SHP77 treated with DMSO at 0.1 percent for 48 hours (cell line): Measurements from ENCODE around the gene HGFAC.

Experiments used
- DNase-seq: peaks from one replicate; lab custom pipeline; 2025; lab: John Stamatoyannopoulos, UW

The HGFAC gene

DNA sequence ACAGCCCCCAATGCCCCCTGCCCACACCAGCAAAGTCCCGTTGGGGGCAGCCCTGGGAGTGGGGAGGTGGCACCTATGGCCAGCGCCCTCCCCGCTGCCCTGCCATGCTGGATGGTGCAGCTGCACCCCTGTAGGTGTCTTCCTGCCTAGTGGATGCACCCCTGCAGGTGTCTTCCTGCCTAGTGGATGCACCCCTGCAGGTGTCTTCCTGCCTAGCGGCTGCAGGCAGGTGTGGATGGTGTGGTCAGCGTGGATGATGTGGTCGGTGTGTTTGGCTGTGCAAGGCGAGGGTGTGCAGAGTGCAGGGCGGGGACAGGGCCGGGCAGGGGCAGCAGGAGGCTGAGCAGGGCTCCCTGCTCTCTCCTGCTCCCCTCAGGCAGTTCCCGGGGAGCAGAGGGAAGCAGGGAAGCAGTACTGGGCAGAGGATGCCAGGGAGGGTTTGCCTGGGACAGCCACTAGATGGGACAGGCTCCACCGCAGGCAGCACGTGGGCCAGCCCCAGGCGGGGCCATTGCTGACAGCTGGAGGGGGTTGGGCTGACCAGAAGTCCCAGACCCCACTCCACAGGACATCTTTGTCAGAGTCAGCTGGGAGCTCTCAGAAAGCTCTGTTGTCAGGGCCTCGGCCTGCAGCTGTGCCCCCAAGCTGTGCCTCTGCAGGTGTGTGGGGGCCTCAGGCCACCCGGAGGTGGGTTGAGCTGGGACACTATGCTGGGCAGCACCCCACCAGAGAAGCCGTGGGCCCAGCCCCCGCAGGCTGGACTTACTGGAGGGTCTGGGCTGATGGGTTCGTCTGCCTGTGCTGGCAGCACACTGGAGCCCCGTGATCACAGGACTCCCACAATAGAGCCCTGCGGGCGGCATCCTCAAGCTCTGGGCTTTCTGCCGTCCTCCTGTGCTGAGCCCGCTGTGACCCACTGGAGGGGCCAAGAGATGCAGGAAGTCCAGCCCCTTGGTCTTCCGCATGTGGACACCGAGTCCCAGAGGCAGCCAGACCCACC lies 45.1 kb downstream of the HGFAC start:
- no peak for DNase-seq

DNA sequence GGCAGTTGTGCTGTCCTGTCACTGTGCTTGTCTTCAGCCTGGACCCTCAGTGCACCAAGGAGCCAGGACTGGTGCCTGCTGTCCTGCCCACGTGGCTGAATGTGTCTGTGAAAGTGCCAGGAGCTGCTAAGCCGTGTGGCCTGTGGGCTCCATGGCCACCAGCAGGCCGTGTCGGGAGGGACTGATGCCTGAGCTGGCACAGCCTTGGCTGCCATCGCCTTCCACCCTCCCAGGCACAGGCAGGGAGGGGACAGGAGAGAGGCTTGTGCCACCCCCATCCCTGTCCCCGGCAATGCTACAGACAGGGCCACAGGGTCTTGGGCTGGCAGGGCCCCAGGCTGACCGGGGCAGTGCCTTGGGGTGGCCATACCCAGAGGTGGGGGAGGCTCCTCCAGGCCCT lies 46.1 kb downstream of the HGFAC start:
- DNase-seq = no peak

DNA sequence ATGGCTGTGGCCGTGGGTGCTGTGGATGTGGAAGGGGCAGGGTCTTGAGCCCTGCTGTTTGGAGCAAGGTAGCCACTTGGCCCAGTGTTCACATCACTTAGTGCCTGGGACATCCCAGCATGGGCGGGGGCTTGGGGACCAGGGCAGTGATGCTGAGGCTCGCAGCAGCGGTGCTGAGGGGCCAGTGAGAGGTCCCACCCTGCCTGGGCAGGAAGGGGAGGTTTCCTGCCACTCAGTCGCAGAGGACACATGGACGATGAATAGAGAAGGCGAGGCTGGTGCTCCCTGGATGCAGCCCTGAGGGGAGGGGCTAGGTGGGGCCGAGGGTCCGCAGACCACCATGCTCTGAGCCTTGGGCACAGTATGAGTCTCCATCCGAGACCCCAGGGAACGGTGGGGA lies 47.1 kb downstream of the HGFAC start:
- DNase-seq = no peak

DNA sequence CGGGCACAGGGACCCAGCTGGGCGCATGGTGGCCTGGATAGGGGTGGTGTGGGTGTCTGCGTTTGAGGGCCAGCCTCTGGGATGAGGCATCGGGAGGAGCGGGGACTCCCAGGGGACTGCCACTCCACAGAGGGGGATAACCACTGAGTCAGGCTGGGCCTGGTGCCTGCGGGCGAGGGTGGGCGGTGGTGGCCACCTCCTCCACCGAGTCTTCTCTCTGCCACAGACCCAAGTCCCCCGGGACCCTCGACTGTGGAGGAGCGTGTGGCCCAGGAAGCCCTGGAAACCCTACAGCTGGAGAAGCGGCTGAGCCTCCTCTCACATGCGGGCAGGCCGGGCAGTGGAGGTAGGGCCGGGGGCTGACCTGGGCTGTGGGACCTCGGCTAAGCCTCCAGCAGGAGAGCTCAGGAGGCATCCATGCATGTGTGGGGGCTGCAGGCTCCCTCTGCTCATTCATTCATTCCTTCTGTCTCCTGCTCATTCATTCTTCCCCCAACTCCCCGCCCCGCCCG lies 47.7 kb downstream of the HGFAC start:
- no peak for DNase-seq

DNA sequence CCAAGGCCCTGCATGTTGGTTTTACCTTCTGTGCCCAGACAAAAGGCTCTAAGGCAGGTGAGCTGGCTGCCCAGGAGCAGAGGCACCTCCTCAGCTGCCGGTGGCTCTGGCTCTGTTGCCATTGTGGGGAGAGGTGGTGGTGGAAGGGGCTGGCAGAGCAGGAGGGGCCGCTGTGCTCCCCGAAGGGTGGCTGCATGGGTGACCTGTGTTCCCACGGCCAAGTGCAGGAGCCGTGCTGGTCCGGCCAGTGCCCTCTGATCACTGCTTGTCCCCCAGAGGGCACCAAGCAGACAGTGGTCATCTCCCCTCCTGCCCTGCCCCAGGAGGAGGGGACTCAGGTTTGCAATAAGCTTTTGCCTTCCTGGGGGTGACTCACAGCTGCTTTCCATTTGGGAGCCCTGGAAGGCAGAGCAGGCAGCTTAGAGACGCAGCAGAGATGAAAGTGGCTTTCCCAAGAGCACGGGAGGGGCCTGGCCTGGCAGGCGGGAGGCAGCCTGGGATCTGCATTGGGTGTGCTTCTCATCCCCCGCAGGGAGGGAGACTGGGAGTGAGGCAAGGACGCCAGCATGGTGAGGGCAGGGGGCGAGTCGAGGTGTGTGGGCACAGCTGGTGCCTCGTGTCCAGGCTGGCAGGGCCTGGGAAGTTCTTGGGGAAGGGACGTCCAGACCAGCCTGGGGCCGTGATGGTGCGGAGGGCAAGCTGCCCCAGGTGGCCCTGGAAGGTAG lies 50.1 kb downstream of the HGFAC start:
- no peak for DNase-seq

DNA sequence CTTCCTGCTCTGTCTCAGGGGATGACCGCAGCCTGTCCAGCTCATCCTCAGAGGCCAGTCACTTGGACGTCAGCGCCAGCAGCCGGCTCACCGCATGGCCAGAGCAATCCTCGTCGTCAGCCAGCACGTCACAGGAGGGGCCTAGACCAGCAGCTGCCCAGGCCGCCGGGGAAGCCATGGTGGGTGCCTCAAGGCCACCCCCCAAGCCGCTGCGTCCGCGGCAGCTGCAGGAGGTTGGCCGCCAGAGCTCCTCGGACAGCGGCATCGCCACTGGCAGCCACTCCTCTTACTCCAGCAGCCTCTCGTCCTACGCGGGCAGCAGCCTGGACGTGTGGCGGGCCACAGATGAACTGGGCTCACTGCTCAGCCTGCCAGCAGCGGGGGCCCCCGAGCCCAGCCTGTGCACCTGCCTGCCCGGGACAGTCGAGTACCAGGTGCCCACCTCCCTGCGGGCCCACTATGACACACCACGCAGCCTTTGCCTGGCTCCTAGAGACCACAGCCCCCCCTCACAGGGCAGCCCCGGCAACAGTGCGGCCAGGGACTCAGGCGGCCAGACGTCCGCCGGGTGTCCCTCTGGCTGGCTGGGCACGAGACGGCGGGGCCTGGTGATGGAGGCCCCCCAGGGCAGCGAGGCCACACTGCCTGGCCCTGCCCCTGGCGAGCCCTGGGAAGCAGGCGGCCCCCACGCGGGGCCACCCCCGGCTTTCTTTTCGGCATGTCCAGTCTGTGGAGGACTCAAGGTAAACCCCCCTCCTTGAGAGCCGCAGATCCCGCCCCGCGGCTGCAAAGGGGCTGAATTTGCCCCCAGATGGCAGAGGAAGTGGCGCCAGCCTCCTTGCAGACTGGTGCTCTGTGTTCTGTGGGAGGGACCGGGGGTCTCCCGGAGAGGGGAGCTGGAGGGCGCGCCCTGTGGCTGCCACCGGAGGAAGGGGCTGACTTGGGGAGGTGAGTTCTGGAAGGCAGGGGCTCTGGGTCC lies 51.3 kb downstream of the HGFAC start:
- no peak for DNase-seq

DNA sequence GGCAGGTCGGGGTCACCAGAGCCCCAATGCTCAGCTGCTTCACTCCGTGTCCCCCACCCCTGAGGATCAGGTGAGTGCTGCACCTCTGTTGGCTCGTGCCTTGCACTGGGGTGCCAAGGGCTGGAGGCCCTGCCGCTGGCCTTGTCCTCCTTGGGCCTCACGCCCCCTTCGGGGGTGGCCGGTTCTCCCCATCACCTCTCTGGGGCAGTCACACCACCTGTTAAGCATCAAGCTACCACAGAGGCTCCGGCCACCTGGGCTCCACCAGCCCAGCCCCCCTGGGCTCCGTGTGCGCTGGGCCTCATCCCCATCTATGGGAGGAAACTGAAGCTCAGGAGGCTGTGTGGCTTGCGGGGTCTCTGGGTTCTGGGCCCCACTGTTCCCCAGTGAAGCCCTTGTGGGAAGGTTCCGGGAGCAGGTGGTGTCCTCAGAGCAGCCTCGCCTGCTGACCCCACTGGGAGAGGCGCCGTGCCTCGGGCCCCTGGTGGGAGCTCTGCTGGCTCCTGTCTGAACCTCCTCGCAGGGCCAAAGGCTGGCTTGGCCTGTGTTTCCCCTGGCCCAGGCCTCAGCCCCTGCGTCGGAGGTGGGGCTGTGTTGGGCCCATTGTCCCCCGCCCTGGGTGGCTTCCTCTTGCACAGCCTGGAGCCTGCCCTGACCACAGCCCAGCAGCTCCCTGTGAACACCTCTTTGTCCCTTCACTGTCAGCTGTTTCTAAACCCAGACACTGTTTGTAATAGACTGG lies 52.1 kb downstream of the HGFAC start:
- no peak for DNase-seq

DNA sequence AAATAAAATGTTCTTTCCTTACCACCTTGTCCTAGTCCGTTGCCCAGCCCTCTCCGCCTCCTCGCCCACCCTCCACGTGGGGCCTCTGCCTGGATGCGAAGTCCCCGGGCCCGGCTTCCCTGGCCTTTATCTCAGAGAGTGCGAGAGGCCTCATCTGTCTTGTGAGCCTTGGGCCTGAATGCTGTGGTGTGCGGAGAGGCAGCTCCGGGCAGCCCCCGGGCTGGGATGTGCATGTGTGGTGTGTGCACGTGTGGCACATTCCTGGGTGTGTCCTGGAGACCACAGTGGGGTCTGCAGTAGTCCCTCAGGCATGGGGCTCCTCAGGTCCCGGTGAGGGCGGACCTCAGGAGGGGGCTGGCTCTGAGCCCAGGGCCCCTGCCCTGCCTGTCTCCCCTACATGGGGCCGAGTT lies 52.7 kb downstream of the HGFAC start:
- no peak for DNase-seq

DNA sequence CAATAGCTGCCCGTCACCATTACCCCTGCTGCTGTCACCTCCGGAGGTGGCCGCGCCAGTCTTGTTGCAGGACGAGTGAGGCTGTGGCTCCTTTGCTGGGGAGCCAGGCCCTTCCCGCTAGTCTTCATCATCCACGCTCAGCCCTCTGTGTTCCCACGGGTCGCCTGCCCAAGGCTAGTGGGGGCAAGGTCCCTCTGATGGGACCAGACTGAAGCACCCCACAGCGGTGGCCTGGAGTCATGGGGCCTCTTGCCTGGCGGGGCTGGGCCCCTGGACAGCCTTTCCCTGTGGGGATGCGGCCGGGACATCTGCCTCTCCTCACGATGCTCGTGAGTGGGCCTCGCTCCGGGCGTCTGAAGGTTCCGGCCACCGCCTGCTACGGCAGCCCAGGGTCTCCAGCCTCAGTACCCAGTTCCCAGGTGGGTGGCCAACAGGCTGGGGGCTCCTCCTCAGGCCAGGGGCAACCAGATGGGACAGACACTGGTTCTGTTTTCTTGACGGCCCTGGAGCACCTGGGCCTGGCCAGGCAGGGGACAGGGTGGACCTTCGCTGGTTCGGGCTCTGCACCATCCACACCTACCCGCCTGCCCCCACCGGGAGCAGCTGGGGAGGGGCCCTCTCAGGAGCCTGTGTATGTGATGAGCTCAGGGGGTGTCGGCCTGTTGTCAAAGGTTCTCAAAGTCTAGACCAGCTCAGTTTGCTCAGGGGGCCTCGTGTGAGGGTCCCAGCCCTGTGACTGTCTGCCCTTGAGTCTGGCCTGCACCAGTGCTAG lies 53.6 kb downstream of the HGFAC start:
- DNase-seq = no peak

DNA sequence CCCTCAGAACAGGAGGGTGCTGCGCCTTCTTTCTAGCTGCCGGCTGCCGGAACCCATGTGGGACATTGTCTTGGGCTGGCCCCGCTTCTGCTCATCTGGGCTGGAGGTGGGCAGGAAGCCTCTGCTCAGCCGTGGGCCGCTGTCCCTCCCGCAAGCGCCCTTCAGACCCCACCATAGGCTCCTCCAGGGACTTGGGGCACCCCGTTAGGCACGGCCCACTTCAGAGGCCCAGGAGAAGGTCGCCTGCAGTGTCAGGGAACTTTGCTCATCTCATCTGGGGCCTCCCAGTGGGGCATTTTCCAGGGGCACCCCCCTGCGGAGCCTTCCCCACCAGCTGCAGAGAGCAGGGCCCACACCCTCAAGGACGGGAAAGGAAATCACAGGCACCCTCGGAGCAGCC lies 54.3 kb downstream of the HGFAC start:
- DNase-seq = no peak

DNA sequence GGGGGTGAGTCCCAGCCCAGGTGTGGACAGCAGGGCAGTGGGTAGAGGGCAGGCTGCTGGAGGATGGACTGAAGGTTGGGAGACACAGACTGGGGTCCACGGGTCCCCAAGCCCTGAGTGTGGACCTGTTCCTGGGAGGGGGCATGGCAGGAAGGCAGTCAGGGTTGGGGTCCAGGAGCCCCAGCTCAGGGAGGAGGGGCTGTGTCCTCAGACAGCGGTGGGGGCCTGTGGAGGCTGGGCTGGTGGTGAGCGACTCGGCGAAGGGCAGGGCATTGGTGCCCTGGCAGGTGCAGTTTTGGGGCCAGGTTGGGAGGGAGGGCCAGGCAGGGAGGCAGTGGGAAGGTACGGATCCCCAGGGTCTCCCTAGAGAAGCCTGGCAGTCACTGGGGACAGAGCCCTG lies 55.3 kb downstream of the HGFAC start:
- DNase-seq = no peak

DNA sequence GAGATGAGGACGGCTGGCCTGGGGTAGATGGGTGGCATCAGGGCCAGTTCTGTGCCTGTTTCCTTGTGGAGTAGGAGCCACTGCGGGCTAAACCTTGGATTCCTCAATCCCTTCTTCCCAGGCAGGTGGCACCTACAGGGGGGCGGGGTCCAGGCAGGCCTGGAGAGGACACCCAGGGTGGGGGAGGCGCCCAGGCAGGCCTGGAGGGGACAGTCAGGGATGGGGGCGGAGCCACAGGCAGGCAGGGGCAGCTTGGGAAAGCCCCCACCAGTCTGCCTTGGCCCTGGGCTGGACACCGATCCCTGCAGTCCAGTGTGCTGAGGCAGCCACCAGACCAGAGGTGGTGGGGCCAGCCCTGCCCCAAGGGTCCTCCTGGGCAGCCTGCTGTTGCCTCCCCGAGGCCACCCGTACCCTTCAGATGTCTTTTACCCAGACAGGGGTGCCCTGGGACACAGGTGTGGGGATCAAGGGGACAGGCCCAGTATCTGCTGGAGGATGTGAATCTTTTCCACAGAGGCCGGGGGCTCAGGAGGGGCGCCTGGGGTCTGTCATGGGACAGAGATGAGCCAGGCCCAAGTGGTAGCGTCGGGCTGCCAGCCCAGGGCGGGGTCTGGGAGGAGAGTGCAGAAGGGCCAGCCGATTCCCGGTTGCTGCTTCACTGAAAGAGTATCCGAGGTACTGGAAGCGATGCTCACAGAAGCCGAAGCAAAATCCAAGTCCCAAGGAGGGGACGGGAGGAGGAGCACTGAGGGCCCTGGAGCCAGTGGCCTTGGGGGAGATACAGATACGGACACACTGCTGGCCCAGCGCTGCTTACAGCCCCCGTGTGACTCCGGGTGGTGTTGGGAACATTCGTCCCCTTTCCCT lies 56.0 kb downstream of the HGFAC start:
- no peak for DNase-seq

DNA sequence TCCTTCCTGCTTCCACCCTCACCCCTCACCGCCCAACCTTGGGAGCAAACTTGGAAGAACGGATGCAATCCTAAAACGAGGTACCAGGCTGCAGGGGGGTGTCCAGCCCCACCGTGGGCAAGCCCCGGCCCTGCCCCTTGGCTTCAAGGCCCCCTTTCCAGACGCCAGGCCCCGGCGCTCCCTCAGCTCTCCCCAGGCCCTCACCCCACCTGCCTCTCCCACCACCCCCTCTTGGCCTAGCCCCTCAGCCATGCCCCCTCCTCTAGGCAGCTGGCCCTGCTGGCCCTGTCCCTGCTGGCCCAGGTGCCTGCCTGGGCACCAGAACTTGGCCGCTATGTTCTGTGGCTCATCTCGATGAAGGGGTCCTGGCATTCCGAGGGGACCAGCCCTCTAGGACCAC lies 56.6 kb downstream of the HGFAC start:
- DNase-seq = no peak
